Brain microvascular endothelial cell (primary cell): ENCODE results near the gene CLASP1.

Experiments
- DNase-seq: peaks from one replicate; pipeline ENCODE4 v3.0.0-alpha.2; 2020
- H3K27ac ChIP-seq: fragments of 250-450 bp; sonication (Bioruptor Pico); 2 replicates; pipeline ENCODE4 v1.5.1; 2020; ENCODE audit warnings: mild to moderate bottlenecking, moderate library complexity
- H3K27me3 ChIP-seq: fragments of 250-450 bp; sonication (Bioruptor Pico); replicated peaks from 2 replicates; pipeline ENCODE4 v1.5.1; 2020; ENCODE audit warnings: mild to moderate bottlenecking
- H3K36me3 ChIP-seq: fragments of 250-450 bp; sonication (Bioruptor Pico); replicated peaks from 2 replicates; pipeline ENCODE4 v1.5.1; 2020; ENCODE audit warnings: mild to moderate bottlenecking
- H3K4me3 ChIP-seq: 2 replicates; pipeline ENCODE4 v1.5.1; 2011; ENCODE audit warnings: low read depth, mild to moderate bottlenecking, control low read depth, low read length, moderate library complexity
- CTCF ChIP-seq: IDR thresholded peaks from 2 replicates; pipeline ENCODE4 v1.5.1; 2011; ENCODE audit warnings: low read depth, mild to moderate bottlenecking, moderate library complexity, low read length, control low read depth, inconsistent platforms; ENCODE audit errors: missing control alignments
- in situ Hi-C: cut with HindIII; loops from 2 replicates; pipeline ENCODE4 v1.10.0; 2017; ENCODE audit warnings: low sequenced_read_pairs, low pct_ligation_motif_present

The CLASP1 gene

GRCh38 chr2:121635371-121635770, 13.9 kb downstream of the CLASP1 start:
- in situ Hi-C loops, result no loop called here
- Histone ChIP-seq H3K36me3 (no peaks in the 10 kb centered on the region), H3K27ac (no peak overlapping the region), H3K4me3 (no peak overlapping the region), H3K27me3 (no peaks in the 10 kb centered on the region)
- DNase-seq, result no peak
- TF ChIP-seq CTCF, result no peak

DNA sequence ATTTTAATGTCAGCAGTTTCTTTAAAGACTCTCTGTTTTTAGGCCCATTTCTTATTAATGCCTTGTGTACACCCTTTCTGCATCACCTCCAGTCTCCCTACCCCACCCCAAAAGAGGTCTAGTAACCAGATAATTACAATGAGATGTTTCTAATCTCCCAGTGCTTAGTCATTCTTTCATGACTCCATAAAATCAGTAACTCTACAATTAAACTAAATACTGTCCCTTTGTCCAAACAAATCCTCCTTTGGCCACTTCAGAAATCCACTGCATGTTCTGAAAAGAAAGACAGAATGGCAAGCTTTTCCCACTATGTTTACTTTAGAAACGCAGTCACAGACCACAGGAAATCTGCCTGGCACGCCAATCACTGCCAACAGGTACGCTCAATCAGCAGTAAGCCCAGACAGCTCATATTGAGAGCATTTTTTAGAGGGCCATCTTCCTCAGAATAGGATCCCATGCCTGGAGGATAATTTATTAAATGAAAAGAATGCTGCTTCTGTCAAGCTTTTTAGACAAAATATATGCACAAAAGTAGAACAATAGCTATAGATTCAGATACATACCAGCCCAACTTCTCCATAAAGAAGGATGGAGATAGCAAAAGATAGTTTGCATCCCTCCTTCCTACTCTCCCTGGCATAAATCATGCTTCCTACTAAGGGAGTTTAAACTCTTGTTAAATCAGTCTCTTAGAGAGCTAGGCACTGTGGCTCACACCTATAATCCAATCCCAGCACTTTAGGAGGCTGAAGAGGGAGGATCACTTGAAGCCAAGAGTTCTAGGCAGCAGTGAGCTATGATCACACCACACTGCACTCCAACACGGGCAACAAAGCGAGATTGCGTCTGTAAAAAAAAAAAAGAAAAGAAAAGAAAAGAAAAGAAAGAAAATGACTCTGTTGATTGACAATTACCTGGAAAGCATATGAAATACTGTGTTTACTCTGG, 14.6 kb downstream of the CLASP1 start:
- DNase-seq, result peak; percentile 14
- Histone ChIP-seq H3K27ac (peak overlapping the region; percentile 23), H3K4me3 (no peak overlapping the region), H3K27me3 (no peaks in the 10 kb centered on the region), H3K36me3 (no peaks in the 10 kb centered on the region)
- TF ChIP-seq CTCF, result no peak
- in situ Hi-C loops, result no loop called here

GRCh38 chr2:121633463-121633862, 15.8 kb downstream of the CLASP1 start:
- no peak for TF ChIP-seq CTCF
- H3K4me3 ChIP-seq, result no peak overlapping the region
- in situ Hi-C loops, result no loop called here
- DNase-seq, result no peak
- no peaks in the 10 kb centered on the region for H3K36me3 ChIP-seq
- H3K27ac ChIP-seq, result no peak overlapping the region
- H3K27me3 ChIP-seq, result no peaks in the 10 kb centered on the region

- TF ChIP-seq CTCF, result no peak
- H3K4me3 ChIP-seq, result no peak overlapping the region
- no peaks in the 10 kb centered on the region for H3K27me3 ChIP-seq
- in situ Hi-C loops, result no loop called here
- no peak for DNase-seq
- no peak overlapping the region for H3K27ac ChIP-seq
- no peaks in the 10 kb centered on the region for H3K36me3 ChIP-seq
These were observed 21.7 kb downstream of the CLASP1 start for GRCh38 chr2:121627525-121628050.

- peak; percentile 6 for DNase-seq
- no peaks in the 10 kb centered on the region for H3K27me3 ChIP-seq
- in situ Hi-C loops, result no loop called here
- no peak overlapping the region for H3K4me3 ChIP-seq
- no peaks in the 10 kb centered on the region for H3K36me3 ChIP-seq
- H3K27ac ChIP-seq, result no peak overlapping the region
- TF ChIP-seq CTCF, result no peak
These were observed 22.3 kb downstream of the CLASP1 start for GRCh38 chr2:121626777-121627524.
